H1 (cell line): ENCODE results near the gene TRIM52. TPM values are rescaled to one million over a fixed set of nuclear protein-coding genes. Genes with fewer than 3 reads are reported as not detected.
A peak's percentile ranks its signal among the peaks of the same experiment; 100 is the strongest.

Experiments
- ASH2L ChIP-seq: fragments of 200-600, 300-600 bp; sonication (generic); IDR thresholded peaks from one replicate; pipeline ENCODE4 v1.7.1; 2017; ENCODE audit warnings: low read length
- BRCA1 ChIP-seq: IDR thresholded peaks from 2 replicates; pipeline ENCODE4 v1.6.1; 2012; ENCODE audit warnings: low read depth, low read length, improper control_type of control experiment
- CTCF ChIP-seq, 3 experiments: IDR thresholded peaks; 1 replicate in 2 of 3; 2 replicates in 1 of 3; pipeline versions ENCODE4 v1.5.1 to v1.6.1; 2011; ENCODE audit warnings: low read length in 3 of 3, mild to moderate bottlenecking in 3 of 3, inconsistent platforms in 2 of 3, low read depth in 1 of 3, moderate library complexity in 1 of 3; ENCODE audit not compliant: insufficient read depth in 1 of 3; ENCODE audit errors: control extremely low read depth in 1 of 3
- EZH2 ChIP-seq: fragments of 200-600 bp; sonication (generic); IDR thresholded peaks from 2 replicates; pipeline ENCODE4 v1.7.1; 2012; ENCODE audit warnings: low read depth, mild to moderate bottlenecking, moderate library complexity, low read length, inconsistent platforms; ENCODE audit not compliant: severe bottlenecking
- FOSL1 ChIP-seq: IDR thresholded peaks from 2 replicates; pipeline ENCODE4 v1.6.1; 2011; ENCODE audit warnings: mild to moderate bottlenecking, low read depth, low read length, moderate library complexity; ENCODE audit not compliant: insufficient read depth
- GABPA ChIP-seq: IDR thresholded peaks from 2 replicates; pipeline ENCODE4 v1.6.1; 2011; ENCODE audit warnings: mild to moderate bottlenecking, low read length, moderate library complexity, borderline replicate concordance; ENCODE audit not compliant: insufficient read depth
- GTF2F1 ChIP-seq: IDR thresholded peaks from 2 replicates; pipeline ENCODE4 v1.6.1; 2012; ENCODE audit warnings: low read depth, low read length, improper control_type of control experiment, borderline replicate concordance
- PHF8 ChIP-seq: fragments of 200-600 bp; sonication (generic); conservative IDR thresholded peaks from 2 replicates; pipeline ENCODE4 v1.7.1; 2012; ENCODE audit warnings: low read depth, mild to moderate bottlenecking, inconsistent platforms, low read length, moderate library complexity
- POLR2A ChIP-seq, 2 experiments: IDR thresholded peaks; 1 replicate in 1 of 2; 2 replicates in 1 of 2; pipeline ENCODE4 v1.6.1; 2011; ENCODE audit warnings: low read depth in 2 of 2, low read length in 2 of 2, mild to moderate bottlenecking in 2 of 2; ENCODE audit errors: control extremely low read depth in 1 of 2
- POLR2AphosphoS5 ChIP-seq: IDR thresholded peaks from 2 replicates; pipeline ENCODE4 v1.6.1; 2011; ENCODE audit warnings: low read depth, low read length
- RBBP5 ChIP-seq: IDR thresholded peaks from 2 replicates; pipeline ENCODE4 v1.7.1; 2012; ENCODE audit warnings: low read depth, mild to moderate bottlenecking, inconsistent platforms, low read length, moderate library complexity, borderline replicate concordance
- RXRA ChIP-seq: IDR thresholded peaks from 2 replicates; pipeline ENCODE4 v1.6.1; 2011; ENCODE audit warnings: low read depth, mild to moderate bottlenecking, low read length, moderate library complexity; ENCODE audit not compliant: insufficient read depth
- SP4 ChIP-seq: IDR thresholded peaks from 2 replicates; pipeline ENCODE4 v1.6.1; 2012; ENCODE audit warnings: low read length, inconsistent platforms
- TBP ChIP-seq: IDR thresholded peaks from 2 replicates; pipeline ENCODE4 v1.6.1; 2011; ENCODE audit warnings: low read depth, low read length, improper control_type of control experiment
- polyA plus RNA-seq, 7 experiments: library from polyadenylated mRNA; depleted of rRNA in 3 of 7; stranded (reverse) in 5 of 7; unstranded in 2 of 7; fragments of >200 nt in 5 of 7; fragments of 200-250 nt in 2 of 7; gene quantifications; 1 replicate in 5 of 7; 2 replicates in 1 of 7; 4 replicates in 1 of 7; pipeline versions ENCODE4 v1.2.1 to v1.2.3, GENCODE V29; 2011 to 2013; ENCODE audit warnings: missing spikeins in 2 of 7, mixed read lengths in 2 of 7
- total RNA-seq: library from RNA; stranded (reverse); fragmentation: NEBNext Ultra II Directional; extraction: Animal tissue kit (Norgen Biotek cat#: 25700); gene quantifications from 2 replicates; pipeline ENCODE4 v1.2.1, GENCODE V29; 2021

Gene TRIM52
- total and polyA plus RNA-seq, 2 of the 8 experiments (the other 6 are each of a cell fraction or from before 2014, with no cell fraction given), result 4.2 to 5.7 TPM

- TF ChIP-seq FOSL1 (no peak), GTF2F1 (no peak), GABPA (no peak), PHF8 (no peak), RBBP5 (no peak), CTCF (IDR thresholded peaks at IDR 0.05; ENCODE audit: control extremely low read depth in 1 of 3, insufficient read depth in 1 of 3, low read depth in 1 of 3, low read length in 3 of 3) (no peak), POLR2AphosphoS5 (peak; percentile 32; the same call in 1 of the 2 replicates), BRCA1 (no peak), ASH2L (no peak), TBP (no peak), RXRA (no peak), POLR2A (IDR thresholded peaks at IDR 0.05; ENCODE audit: control extremely low read depth in 1 of 2, low read depth in 2 of 2, low read length in 2 of 2) (peak in 1 of 2 experiments; percentile 15; a peak in 2 of 3 replicates), SP4 (no peak), EZH2 (no peak)
Observed at GRCh38 chr5:181236954-181237641, 23.8 kb downstream of the TRIM52 start (continued).
